ENCODE data around the gene SYT5. TPM values are rescaled to one million over a fixed set of nuclear protein-coding genes. Genes with fewer than 3 reads are reported as not detected.
"Not testable (repeated sequence)": the region's sequence is repeated elsewhere in the genome, so short reads cannot be mapped to it uniquely, and the experiment has no call there.

SYT5 gene
- total and polyA plus RNA-seq, 2 donors (not counting 1 experiment from before 2014, with no cell fraction given): 0.27 to 0.94 TPM

DNA sequence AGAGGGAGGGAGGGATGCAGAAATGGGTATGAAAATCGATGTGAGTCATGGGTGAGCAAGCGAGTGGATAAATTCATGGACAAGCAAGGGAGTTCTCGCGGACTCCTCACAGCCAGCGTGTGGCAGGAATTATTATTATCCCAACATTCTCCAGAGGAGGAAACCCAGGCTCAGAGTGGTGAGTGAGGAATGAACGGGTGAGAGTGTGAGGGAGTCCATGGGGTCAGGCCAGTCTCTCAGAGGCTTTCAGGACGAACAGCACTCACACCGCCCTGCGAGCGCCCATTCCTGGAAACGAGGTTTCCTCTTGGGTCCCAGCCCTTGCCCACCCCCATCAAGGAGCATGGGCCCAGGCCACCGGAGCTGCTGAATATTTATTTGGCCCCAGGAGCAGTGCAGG lies 7.3 kb downstream of the SYT5 start:
- Mint-ChIP-seq H3K9me3 (ENCODE audit: insufficient read depth) (no peaks in the 10 kb centered on the region), H3K27ac (no peak overlapping the region), H3K4me1 (peaks cover 18% of the 10 kb centered on the region), H3K4me3 (peak overlapping the region; percentile 59), H3K27me3 (peaks cover 71% of the 10 kb centered on the region)
- Histone ChIP-seq H3K36me3 (replicated peaks in 1 of 2; ENCODE audit: control extremely low read depth in 1 of 2, control insufficient read depth in 1 of 2, extremely low read depth in 1 of 2, insufficient read depth in 2 of 2, low read length in 1 of 2) (no peaks in the 10 kb centered on the region), H3K4me3 (ENCODE audit: control extremely low read depth in 1 of 5, extremely low read depth in 1 of 5, insufficient read depth in 1 of 5, low read depth in 2 of 5, low read length in 4 of 5) (no peak overlapping the region), H3K27ac (ENCODE audit: low read length in 2 of 2) (no peak overlapping the region), H2AFZ (ENCODE audit: insufficient read depth, low read depth, low read length, poor library complexity, severe bottlenecking) (no peak overlapping the region), H3K27me3 (replicated peaks in 1 of 4; ENCODE audit: control extremely low read depth in 1 of 4, control insufficient read depth in 3 of 4, insufficient read depth in 4 of 4, low read length in 3 of 4) (peaks cover 0 to 85% (median 46%) of the 10 kb centered on the region in 4 experiments), H3K4me2 (replicated peaks; ENCODE audit: low read depth, low read length, poor library complexity, severe bottlenecking) (peak overlapping the region; percentile 85), H3K9me3 (ENCODE audit: control extremely low read depth in 1 of 3, control insufficient read depth in 2 of 3, insufficient read depth in 1 of 3, low read length in 2 of 3) (peaks cover 0 to 38% (median 14%) of the 10 kb centered on the region in 3 donors), H3K9ac (ENCODE audit: low read length) (no peak overlapping the region), H4K20me1 (ENCODE audit: control insufficient read depth, insufficient read depth, low read length, poor library complexity, severe bottlenecking) (no peaks in the 10 kb centered on the region), H3K4me1 (ENCODE audit: control insufficient read depth in 2 of 2, insufficient read depth in 2 of 2, low read length in 2 of 2) (peaks cover 18 to 31% of the 10 kb centered on the region in 2 donors), H3K79me2 (ENCODE audit: control insufficient read depth, insufficient read depth, low read length) (no peaks in the 10 kb centered on the region)
- ChIA-PET POLR2A (no interaction called here), CTCF (no interaction called here)
- intact Hi-C loops (cut with micrococcal nuclease): no loop called here
- no peak for TF ChIP-seq EZH2 (IDR thresholded peaks at IDR 0.05; ENCODE audit: borderline replicate concordance, insufficient read depth, low read depth, low read length, poor library complexity, severe bottlenecking)
- TF ChIP-seq, protein P1, sequence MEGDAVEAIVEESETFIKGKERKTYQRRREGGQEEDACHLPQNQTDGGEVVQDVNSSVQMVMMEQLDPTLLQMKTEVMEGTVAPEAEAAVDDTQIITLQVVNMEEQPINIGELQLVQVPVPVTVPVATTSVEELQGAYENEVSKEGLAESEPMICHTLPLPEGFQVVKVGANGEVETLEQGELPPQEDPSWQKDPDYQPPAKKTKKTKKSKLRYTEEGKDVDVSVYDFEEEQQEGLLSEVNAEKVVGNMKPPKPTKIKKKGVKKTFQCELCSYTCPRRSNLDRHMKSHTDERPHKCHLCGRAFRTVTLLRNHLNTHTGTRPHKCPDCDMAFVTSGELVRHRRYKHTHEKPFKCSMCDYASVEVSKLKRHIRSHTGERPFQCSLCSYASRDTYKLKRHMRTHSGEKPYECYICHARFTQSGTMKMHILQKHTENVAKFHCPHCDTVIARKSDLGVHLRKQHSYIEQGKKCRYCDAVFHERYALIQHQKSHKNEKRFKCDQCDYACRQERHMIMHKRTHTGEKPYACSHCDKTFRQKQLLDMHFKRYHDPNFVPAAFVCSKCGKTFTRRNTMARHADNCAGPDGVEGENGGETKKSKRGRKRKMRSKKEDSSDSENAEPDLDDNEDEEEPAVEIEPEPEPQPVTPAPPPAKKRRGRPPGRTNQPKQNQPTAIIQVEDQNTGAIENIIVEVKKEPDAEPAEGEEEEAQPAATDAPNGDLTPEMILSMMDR (IDR thresholded peaks at IDR 0.05): no peak
- ATAC-seq (ENCODE audit: low read depth) (no peak), DNase-seq (no peak)
- WGBS (ENCODE audit: insufficient coverage): 13% methylated on average over 1 of the region's 12 CpGs

DNA sequence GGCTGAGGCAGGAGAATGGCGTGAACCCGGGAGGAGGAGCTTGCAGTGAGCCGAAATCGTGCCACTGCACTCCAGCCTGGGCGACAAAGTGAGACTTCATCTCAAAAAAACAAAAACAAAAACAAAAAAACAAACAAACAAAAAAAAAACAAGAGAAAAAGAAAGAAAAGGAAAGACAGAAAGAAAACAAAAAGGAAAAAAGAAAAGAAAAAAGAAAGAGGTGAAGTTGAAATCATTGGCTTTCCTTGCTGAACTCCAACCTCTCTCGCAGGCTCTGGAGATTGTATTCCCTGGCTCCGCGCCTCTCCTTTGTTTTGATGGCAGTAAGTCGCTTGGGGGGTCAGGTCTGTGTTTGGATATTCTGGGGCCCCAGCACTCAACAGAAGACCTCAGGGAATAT lies 7.8 kb downstream of the SYT5 start:
- H3K27ac ChIP-seq (ENCODE audit: low read length in 2 of 2); POLR2A ChIA-PET; H3K9ac ChIP-seq (ENCODE audit: low read length); H3K27ac Mint-ChIP-seq; H2AFZ ChIP-seq (ENCODE audit: insufficient read depth, low read depth, low read length, poor library complexity, severe bottlenecking); H3K36me3 ChIP-seq (replicated peaks in 1 of 2; ENCODE audit: control extremely low read depth in 1 of 2, control insufficient read depth in 1 of 2, extremely low read depth in 1 of 2, insufficient read depth in 2 of 2, low read length in 1 of 2); intact Hi-C loops (cut with micrococcal nuclease); H4K20me1 ChIP-seq (ENCODE audit: control insufficient read depth, insufficient read depth, low read length, poor library complexity, severe bottlenecking); H3K79me2 ChIP-seq (ENCODE audit: control insufficient read depth, insufficient read depth, low read length); ATAC-seq (ENCODE audit: low read depth); H3K9me3 Mint-ChIP-seq (ENCODE audit: insufficient read depth); H3K4me2 ChIP-seq (replicated peaks; ENCODE audit: low read depth, low read length, poor library complexity, severe bottlenecking); H3K4me3 ChIP-seq (ENCODE audit: control extremely low read depth in 1 of 5, extremely low read depth in 1 of 5, insufficient read depth in 1 of 5, low read depth in 2 of 5, low read length in 4 of 5); DNase-seq; CTCF ChIA-PET: not testable (repeated sequence)
- H3K9me3 ChIP-seq (ENCODE audit: control extremely low read depth in 1 of 3, control insufficient read depth in 2 of 3, insufficient read depth in 1 of 3, low read length in 2 of 3): peaks cover 0 to 42% (median 14%) of the 10 kb centered on the region in 3 donors
- Mint-ChIP-seq H3K4me3 (peak overlapping the region; percentile 59), H3K4me1 (peaks cover 16% of the 10 kb centered on the region), H3K27me3 (peaks cover 73% of the 10 kb centered on the region)
- H3K27me3 ChIP-seq (replicated peaks in 1 of 4; ENCODE audit: control extremely low read depth in 1 of 4, control insufficient read depth in 3 of 4, insufficient read depth in 4 of 4, low read length in 3 of 4): peaks cover 0 to 85% (median 48%) of the 10 kb centered on the region in 4 experiments
- peaks cover 18 to 35% of the 10 kb centered on the region in 2 donors for H3K4me1 ChIP-seq (ENCODE audit: control insufficient read depth in 2 of 2, insufficient read depth in 2 of 2, low read length in 2 of 2)
- WGBS (ENCODE audit: insufficient coverage): 80% methylated on average over 4 of the region's 9 CpGs

All from B cell (primary cell).